D721Med (cell line): ENCODE results near the gene SUB1.
"Not testable (repeated sequence)": the region's sequence is repeated elsewhere in the genome, so short reads cannot be mapped to it uniquely, and the experiment has no call there.

Experiments used
- DNase-seq: peaks from one replicate; pipeline ENCODE4 v3.0.0; 2011; ENCODE audit warnings: low spot score; ENCODE audit not compliant: insufficient read length
- FAIRE-seq: peaks from 2 replicates; lab custom pipeline; 2011; peaks lifted over from hg19 to GRCh38; lab: Jason Lieb, UNC
- TF ChIP-seq, protein P1 (sequence below): IDR thresholded peaks from 2 replicates; pipeline ENCODE4 v1.5.1; 2012; ENCODE audit warnings: mild to moderate bottlenecking, control low read depth; ENCODE audit not compliant: insufficient read depth; ENCODE audit errors: missing control alignments

The SUB1 gene

DNA sequence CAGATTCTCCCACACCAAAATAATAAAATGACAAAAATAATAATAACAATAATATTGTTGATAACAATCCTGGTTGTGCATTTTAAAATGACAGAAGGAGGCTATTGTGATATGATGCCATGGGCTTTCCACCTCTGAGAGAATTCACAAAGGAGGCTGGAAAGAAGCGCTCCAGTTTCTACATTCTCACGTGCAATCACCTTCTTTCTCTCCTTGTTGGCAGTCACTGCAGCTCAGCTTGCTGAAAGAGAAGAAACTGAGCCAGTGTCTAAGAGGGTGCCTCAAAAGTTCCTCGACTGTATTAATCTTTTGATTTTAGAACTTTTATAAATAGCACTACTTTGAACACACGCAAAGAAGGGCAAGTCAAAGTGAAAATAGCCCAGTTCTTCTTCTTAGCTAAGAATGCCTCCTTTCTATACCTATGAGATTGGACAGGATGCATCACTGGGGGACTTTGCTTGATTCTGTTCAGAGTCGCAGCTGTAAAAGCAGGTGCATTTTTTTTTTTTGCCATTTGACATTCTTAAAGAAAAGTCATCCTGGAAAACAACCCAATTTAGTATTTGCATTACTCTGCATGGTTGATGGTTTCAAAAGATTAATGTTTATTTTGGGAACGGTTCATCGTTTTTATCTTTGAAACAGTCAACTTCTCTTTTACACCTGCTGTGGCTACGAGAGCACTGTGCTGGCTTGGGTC lies 12.4 kb upstream of the SUB1 start:
- FAIRE-seq (no peak), DNase-seq (no peak)
- TF ChIP-seq, protein P1, sequence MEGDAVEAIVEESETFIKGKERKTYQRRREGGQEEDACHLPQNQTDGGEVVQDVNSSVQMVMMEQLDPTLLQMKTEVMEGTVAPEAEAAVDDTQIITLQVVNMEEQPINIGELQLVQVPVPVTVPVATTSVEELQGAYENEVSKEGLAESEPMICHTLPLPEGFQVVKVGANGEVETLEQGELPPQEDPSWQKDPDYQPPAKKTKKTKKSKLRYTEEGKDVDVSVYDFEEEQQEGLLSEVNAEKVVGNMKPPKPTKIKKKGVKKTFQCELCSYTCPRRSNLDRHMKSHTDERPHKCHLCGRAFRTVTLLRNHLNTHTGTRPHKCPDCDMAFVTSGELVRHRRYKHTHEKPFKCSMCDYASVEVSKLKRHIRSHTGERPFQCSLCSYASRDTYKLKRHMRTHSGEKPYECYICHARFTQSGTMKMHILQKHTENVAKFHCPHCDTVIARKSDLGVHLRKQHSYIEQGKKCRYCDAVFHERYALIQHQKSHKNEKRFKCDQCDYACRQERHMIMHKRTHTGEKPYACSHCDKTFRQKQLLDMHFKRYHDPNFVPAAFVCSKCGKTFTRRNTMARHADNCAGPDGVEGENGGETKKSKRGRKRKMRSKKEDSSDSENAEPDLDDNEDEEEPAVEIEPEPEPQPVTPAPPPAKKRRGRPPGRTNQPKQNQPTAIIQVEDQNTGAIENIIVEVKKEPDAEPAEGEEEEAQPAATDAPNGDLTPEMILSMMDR: no peak

- not testable (repeated sequence) for DNase-seq, FAIRE-seq
Observed at GRCh38 chr5:32573481-32573854, 11.9 kb upstream of the SUB1 start.

- TF ChIP-seq, protein P1: no peak
- DNase-seq: no peak
- no peak for FAIRE-seq
Observed at GRCh38 chr5:32574540-32575175, 10.7 kb upstream of the SUB1 start.

DNA sequence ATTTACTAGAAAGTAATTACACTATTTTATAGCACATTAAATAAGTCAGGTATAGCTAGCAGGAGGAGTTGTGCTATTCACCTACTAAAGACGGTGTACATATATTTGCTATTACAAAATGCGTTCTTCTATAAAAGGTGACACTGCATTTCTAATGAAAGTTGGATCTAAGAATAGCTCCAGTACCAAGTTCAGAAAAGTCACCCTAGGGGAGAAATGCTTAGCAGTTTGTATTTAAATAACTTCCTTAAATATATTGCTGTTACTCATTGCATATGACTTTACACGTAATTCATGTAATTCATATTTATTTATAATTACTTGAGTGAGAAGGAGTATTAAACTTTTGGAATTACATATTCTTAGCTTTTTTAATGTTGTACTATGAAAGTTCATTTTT lies 7.0 kb upstream of the SUB1 start:
- no peak for DNase-seq
- no peak for FAIRE-seq
- TF ChIP-seq, protein P1: no peak

DNA sequence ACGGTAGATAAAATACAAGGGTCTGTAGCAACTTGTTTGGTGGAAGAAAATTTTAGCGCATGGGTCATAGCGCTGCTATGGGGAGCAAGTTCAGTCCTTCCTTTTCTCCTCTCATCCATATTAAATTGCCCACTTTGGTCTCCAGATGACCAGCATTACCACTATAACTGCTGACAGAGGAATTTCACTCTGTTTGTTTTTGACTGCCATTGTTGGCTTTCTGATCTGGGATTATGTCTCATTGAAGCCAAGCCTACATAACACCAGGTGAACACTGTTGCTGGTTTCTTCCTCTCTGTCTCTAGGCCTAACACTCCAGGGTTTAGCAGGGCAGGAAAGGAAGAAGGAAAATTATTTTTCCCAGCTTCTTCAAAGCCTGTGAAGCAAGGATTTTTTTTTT lies 6.6 kb upstream of the SUB1 start:
- TF ChIP-seq, protein P1: no peak
- DNase-seq (no peak), FAIRE-seq (no peak)

GRCh38 chr5:32581010-32581785 lies 4.2 kb upstream of the SUB1 start:
- DNase-seq: no peak
- TF ChIP-seq, protein P1: no peak
- no peak for FAIRE-seq

GRCh38 chr5:32583582-32584232 lies 1.6 kb upstream of the SUB1 start:
- no peak for DNase-seq
- TF ChIP-seq, protein P1: no peak

More at GRCh38 chr5:32583582-32584232, 1.6 kb upstream of the SUB1 start:
- FAIRE-seq: no peak
